Nephron (organoid): ENCODE data around the gene GKN1.

Source experiments
- H3K27ac Mint-ChIP-seq, 3 experiments: 2 replicates each; pipeline ENCODE4 v1.8.0; 2020; ENCODE audit warnings: mixed read lengths in 3 of 3, mild to moderate bottlenecking in 2 of 3, moderate library complexity in 1 of 3
- H3K27me3 Mint-ChIP-seq: 2 replicates; pipeline ENCODE4 v1.8.0; 2021; ENCODE audit warnings: low read depth, mild to moderate bottlenecking, moderate library complexity, mixed read lengths
- H3K36me3 Mint-ChIP-seq: 2 replicates; pipeline ENCODE4 v1.8.0; 2020; ENCODE audit warnings: low read depth, mixed read lengths
- H3K4me1 Mint-ChIP-seq: 2 replicates; pipeline ENCODE4 v1.8.0; 2020; ENCODE audit warnings: mixed read lengths
- H3K4me3 Mint-ChIP-seq, 3 experiments: 2 replicates each; pipeline ENCODE4 v1.8.0; 2020; ENCODE audit warnings: mild to moderate bottlenecking in 3 of 3, mixed read lengths in 3 of 3, moderate library complexity in 2 of 3
- H3K9me3 Mint-ChIP-seq: 2 replicates; pipeline ENCODE4 v1.8.0; 2020; ENCODE audit warnings: mixed read lengths
- TF ChIP-seq, protein P1 (sequence below), 3 experiments: fragments of 200-600 bp; sonication (generic); IDR thresholded peaks; one replicate each; pipeline ENCODE4 v1.5.0; 2021; ENCODE audit warnings: antibody characterized with exemption in 3 of 3; ENCODE audit not compliant: unreplicated experiment in 3 of 3

Gene GKN1

DNA sequence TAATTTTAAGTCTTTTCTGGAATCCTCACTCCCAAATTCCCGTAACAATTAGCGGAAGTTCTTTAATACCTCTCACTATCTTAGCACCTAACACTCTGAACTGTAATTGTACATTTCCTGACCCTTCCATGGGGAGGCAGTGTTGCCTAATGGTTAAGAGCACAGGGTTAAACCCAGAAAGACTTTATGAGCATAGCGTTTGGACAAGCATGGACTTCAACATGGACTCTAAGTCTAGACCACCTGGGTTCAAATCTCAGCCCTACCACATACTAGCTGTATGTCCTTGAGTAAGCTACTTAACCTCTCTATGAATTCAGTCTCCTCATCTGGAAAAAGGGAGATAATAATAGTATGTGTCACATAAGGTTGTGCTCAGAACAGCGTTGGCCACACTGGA lies 51.6 kb downstream of the GKN1 start:
- H3K27me3 Mint-ChIP-seq: no peaks in the 10 kb centered on the region
- peaks cover 15% of the 10 kb centered on the region for H3K9me3 Mint-ChIP-seq
- peaks cover 16% of the 10 kb centered on the region for H3K36me3 Mint-ChIP-seq
- TF ChIP-seq, protein P1, sequence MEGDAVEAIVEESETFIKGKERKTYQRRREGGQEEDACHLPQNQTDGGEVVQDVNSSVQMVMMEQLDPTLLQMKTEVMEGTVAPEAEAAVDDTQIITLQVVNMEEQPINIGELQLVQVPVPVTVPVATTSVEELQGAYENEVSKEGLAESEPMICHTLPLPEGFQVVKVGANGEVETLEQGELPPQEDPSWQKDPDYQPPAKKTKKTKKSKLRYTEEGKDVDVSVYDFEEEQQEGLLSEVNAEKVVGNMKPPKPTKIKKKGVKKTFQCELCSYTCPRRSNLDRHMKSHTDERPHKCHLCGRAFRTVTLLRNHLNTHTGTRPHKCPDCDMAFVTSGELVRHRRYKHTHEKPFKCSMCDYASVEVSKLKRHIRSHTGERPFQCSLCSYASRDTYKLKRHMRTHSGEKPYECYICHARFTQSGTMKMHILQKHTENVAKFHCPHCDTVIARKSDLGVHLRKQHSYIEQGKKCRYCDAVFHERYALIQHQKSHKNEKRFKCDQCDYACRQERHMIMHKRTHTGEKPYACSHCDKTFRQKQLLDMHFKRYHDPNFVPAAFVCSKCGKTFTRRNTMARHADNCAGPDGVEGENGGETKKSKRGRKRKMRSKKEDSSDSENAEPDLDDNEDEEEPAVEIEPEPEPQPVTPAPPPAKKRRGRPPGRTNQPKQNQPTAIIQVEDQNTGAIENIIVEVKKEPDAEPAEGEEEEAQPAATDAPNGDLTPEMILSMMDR (IDR thresholded peaks at IDR 0.05; ENCODE audit: unreplicated experiment in 3 of 3): peak in 1 of 3 experiments; percentile 26
- H3K4me1 Mint-ChIP-seq: peaks cover 13% of the 10 kb centered on the region
- H3K4me3 Mint-ChIP-seq: no peak overlapping the region
- no peak overlapping the region for H3K27ac Mint-ChIP-seq

DNA sequence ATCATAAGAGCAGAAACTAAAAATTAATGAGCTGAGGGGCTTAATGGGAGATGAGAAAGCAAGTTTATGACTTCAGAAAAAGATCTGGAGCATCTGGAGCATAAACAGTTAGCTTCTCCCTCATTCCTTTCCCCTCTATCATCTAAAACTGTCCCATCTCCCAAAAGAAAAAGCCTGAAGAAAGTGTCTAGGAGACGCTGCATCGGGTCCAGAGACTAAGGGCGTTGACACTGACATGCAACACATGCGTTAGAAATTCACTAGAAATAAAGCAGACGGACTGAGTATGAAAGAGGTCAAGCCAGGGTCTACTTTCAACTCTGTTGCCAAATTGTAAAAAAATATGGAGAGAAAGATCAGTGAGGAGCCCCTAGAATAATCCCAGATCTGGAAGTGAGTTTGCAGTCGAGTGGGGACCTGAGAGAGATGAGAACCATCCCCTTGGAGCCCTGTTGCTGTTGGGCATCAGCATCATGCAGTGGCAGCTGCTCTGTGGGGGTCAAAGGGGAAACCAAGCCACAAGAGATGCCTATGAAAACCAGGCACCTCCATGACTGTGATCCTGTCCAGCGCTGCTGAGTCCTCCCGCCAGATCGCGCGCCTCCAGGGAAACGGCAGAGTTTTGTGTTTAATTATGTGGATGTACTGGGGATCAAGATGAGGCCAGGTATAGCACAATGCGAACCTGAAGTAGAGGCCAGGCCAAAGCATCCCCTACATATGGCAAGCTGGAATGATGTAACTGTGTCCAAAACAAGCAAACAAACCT lies 52.4 kb downstream of the GKN1 start:
- peaks cover 16% of the 10 kb centered on the region for H3K36me3 Mint-ChIP-seq
- peaks cover 12% of the 10 kb centered on the region for H3K4me1 Mint-ChIP-seq
- no peak overlapping the region for H3K4me3 Mint-ChIP-seq
- no peak overlapping the region for H3K27ac Mint-ChIP-seq
- no peaks in the 10 kb centered on the region for H3K27me3 Mint-ChIP-seq
- TF ChIP-seq, protein P1 (IDR thresholded peaks at IDR 0.05; ENCODE audit: unreplicated experiment in 3 of 3): no peak
- H3K9me3 Mint-ChIP-seq: peaks cover 15% of the 10 kb centered on the region
